Left lung (tissue), 10 donors: ENCODE data around the gene C19orf53. TPM values are rescaled to one million over a fixed set of nuclear protein-coding genes. Genes with fewer than 3 reads are reported as not detected.
A peak's percentile ranks its signal among the peaks of the same experiment; 100 is the strongest.

Source experiments
- ATAC-seq: fragments of 200-7000 bp; cut with Tn5 transposase; one replicate; pipeline ENCODE4 v1.9.1; 2020; ENCODE audit warnings: moderate library complexity
- DNase-seq, 4 donors: peaks; one replicate each; pipeline ENCODE4 v3.0.0-alpha.2; 2013 to 2020
- H3K27ac ChIP-seq, 2 donors: fragments of 200-600 bp; sonication (generic) in 1 of 2; one replicate each; pipeline versions ENCODE4 v1.5.0 to v1.8.0; 2020 to 2021
- H3K27me3 ChIP-seq, 2 donors: fragments of 200-600 bp; sonication (generic) in 1 of 2; one replicate each; pipeline versions ENCODE4 v1.5.0 to v1.8.0; 2020 to 2021
- H3K36me3 ChIP-seq, 2 donors: fragments of 200-600 bp; sonication (generic) in 1 of 2; one replicate each; pipeline versions ENCODE4 v1.5.0 to v1.8.0; 2020 to 2021
- H3K4me1 ChIP-seq, 2 donors: fragments of 200-600 bp; one replicate each; pipeline ENCODE4 v1.8.0; 2021
- H3K4me3 ChIP-seq, 2 donors: fragments of 200-600 bp; sonication (generic) in 1 of 2; one replicate each; pipeline versions ENCODE4 v1.5.0 to v1.8.0; 2020 to 2021; ENCODE audit warnings: mild to moderate bottlenecking in 1 of 2
- H3K9me3 ChIP-seq, 2 donors: fragments of 200-600 bp; sonication (generic) in 1 of 2; one replicate each; pipeline versions ENCODE4 v1.5.0 to v1.8.0; 2020 to 2021
- intact Hi-C, 2 donors: fragments of 100-400 bp; cut with DNase I; formaldehyde crosslinking; loops; one replicate each; pipeline versions ENCODE4 v1.11.2 to v1.14.2; 2022
- polyA plus RNA-seq, 6 donors: library from polyadenylated mRNA; unstranded; fragments of 120-200 nt; gene quantifications; one replicate each; pipeline ENCODE4 v1.2.1, GENCODE V29; 2013; ENCODE audit not compliant: insufficient read length in 6 of 6
- total RNA-seq, 2 donors: library from RNA; stranded (reverse); fragmentation: NEBNext Ultra II Directional; extraction: Animal tissue kit (Norgen Biotek cat#: 25700); gene quantifications; one replicate each; pipeline ENCODE4 v1.2.1, GENCODE V29; 2021
- TF ChIP-seq, protein P1 (sequence below), 2 donors: fragments of 200-600 bp; sonication (generic) in 1 of 2; IDR thresholded peaks; one replicate each; pipeline versions ENCODE4 v1.5.0 to v1.8.0; 2021; ENCODE audit warnings: antibody characterized with exemption in 2 of 2
- donor health status: DM: no; HTN: yes; CAD: no.
- donor health status: DM: no; HTN: no; CAD: no.

The C19orf53 gene
- total and polyA plus RNA-seq, 8 donors, result 64.8 to 116 (median 89.5) TPM

DNA sequence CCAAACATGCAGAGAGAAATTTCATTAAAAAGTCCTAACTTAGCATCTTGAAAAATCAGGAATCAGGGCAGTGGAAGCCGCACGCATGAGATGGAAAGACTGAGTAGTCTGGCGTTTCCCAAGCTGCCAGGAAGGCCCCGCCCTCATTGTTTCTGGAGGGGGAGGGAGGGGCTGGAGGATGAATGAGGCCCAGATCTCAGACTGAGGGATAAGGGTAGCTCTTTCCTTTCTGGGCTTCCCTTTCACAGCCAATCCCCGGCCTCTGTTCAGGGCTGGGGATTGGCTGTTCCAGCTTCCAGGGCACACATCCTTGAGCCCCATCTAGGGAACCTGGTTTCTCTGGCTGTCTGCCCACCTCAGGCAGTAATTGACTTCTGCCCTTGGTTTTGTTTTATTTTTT, 7.3 kb downstream of the C19orf53 start:
- ATAC-seq (peak; percentile 88), DNase-seq (peak in 2 of 4 donors; percentile 72 to 83)
- H3K27ac ChIP-seq, result peak overlapping the region; percentile 65 to 78
- no peaks in the 10 kb centered on the region for H3K27me3 ChIP-seq
- H3K36me3 ChIP-seq, result peaks cover 0 to 27% of the 10 kb centered on the region in 2 donors
- TF ChIP-seq, protein P1, sequence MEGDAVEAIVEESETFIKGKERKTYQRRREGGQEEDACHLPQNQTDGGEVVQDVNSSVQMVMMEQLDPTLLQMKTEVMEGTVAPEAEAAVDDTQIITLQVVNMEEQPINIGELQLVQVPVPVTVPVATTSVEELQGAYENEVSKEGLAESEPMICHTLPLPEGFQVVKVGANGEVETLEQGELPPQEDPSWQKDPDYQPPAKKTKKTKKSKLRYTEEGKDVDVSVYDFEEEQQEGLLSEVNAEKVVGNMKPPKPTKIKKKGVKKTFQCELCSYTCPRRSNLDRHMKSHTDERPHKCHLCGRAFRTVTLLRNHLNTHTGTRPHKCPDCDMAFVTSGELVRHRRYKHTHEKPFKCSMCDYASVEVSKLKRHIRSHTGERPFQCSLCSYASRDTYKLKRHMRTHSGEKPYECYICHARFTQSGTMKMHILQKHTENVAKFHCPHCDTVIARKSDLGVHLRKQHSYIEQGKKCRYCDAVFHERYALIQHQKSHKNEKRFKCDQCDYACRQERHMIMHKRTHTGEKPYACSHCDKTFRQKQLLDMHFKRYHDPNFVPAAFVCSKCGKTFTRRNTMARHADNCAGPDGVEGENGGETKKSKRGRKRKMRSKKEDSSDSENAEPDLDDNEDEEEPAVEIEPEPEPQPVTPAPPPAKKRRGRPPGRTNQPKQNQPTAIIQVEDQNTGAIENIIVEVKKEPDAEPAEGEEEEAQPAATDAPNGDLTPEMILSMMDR (IDR thresholded peaks at IDR 0.05), result no peak
- no peaks in the 10 kb centered on the region for H3K9me3 ChIP-seq
- intact Hi-C loops, result loop anchor here in 1 of 2 donors (5.0 kb wide), 1 partner anchor 81 kb away; no protein-coding TSS in a partner anchor
- no peak overlapping the region for H3K4me3 ChIP-seq
- peaks cover 3 to 37% of the 10 kb centered on the region in 2 donors for H3K4me1 ChIP-seq

DNA sequence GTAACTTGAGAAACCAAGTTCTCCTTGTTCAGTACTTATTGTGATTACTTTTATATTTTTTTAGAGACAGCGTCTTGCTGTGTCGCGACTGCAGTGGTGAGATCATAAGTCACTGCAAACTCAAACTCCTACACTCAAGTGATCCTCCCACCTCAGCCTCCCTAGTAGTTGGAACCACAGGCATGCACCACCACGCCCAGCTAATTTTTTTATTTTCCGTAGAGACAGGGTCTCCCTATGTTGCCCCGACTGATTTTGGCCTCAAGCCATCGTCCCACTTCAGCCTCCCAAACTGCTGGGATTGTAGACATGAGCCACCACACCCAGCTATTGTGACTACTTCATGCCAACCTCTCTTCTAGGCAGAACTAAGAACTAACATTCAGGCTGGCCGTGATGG, 8.3 kb downstream of the C19orf53 start:
- intact Hi-C loops, result loop anchor here in 1 of 2 donors (5.0 kb wide), 1 partner anchor 80 kb away; no protein-coding TSS in a partner anchor
- ATAC-seq (peak; percentile 10), DNase-seq (no peak)
- TF ChIP-seq, protein P1 (IDR thresholded peaks at IDR 0.05), result no peak
- Histone ChIP-seq H3K27me3 (no peaks in the 10 kb centered on the region), H3K9me3 (no peaks in the 10 kb centered on the region), H3K4me1 (peaks cover 3 to 46% of the 10 kb centered on the region in 2 donors), H3K27ac (peak overlapping the region; percentile 33 to 78), H3K4me3 (no peak overlapping the region), H3K36me3 (peaks cover 0 to 19% of the 10 kb centered on the region in 2 donors)

DNA sequence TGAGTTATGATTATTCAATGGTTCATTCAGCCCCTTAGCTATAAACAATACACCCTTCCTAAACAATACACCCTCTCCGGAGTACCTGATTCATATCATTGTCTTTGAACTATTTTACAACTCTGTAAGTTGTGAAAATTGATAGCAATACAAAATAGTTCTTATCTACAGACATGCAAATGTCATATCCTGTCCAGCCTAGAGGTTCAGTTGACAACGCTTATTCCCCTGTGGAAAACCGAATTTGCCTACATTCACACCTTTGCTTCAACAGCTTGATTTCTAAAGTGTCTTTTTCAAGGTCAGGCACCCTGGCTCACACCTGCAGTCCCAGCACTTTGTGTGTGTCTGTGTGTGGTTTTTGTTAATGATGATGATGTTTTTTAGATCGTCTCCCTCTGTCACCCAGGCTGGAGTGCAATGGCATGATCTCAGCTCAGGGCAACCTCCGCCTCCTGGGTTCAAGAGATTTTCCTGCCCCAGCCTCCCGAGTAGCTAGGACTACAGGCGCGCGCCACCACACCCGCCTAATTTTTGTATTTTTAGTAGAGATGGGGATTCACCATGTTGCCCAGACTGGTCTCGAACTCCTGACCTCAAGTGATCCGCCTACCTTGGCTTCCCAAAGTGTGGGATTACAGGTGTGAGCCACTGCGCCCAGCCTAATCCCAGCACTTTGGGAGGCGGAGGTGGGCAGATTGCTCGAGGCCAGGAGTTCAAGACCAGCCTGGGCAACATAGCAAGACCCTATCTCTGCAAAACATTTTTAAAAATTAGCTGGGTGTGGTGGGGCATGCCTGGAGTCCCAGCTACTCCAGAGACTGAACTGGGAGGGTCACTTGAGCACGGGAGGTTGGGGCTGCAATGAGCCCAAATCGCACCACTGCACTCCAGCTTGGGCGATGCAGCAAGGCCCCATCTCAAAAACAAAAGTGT, 9.6 kb downstream of the C19orf53 start:
- Histone ChIP-seq H3K4me1 (peaks cover 9 to 59% of the 10 kb centered on the region in 2 donors), H3K27me3 (no peaks in the 10 kb centered on the region), H3K4me3 (no peak overlapping the region), H3K27ac (no peak overlapping the region), H3K36me3 (peaks cover 0 to 6% of the 10 kb centered on the region in 2 donors), H3K9me3 (no peaks in the 10 kb centered on the region)
- intact Hi-C loops, result loop anchor here in 1 of 2 donors (5.0 kb wide), 1 partner anchor 78 kb away; no protein-coding TSS in a partner anchor
- no peak for DNase-seq
- ATAC-seq, result no peak
- TF ChIP-seq, protein P1 (IDR thresholded peaks at IDR 0.05), result no peak

DNA sequence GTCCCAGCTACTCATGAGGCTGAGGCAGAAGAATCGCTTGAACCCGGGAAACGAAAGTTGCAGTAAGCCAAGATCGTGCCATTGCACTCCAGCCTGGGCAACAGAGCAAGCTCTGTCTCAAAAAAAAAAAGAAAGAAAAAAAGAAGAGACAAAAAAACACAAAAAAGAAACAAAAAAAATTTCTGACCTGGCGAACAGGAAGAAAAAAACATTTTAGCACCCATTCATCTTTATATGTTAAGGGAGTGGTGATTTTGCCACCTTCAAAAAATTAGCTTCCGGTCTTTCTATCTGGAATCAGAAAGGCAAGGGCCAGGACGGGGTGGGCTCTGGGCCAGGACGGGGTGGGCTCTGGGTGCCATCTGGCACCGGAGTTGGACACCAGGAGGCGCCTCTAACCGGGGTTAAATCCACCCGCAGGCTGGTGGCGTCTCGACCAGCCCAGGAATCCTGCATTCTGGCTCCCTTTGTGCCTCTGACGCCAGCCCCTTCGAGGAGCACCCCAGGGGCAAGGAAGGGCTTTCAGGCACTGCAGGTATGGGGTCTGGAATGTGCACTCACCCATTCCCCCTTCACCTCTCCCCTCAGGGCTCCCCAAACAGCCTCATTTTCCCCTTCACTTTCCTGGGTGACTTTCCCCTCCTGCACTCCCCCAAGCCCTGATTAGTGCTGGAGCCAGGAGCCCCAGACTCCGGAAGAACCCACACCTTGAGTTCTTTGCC, 10.6 kb downstream of the C19orf53 start:
- Histone ChIP-seq H3K9me3 (no peaks in the 10 kb centered on the region), H3K27me3 (no peaks in the 10 kb centered on the region), H3K4me1 (peaks cover 13 to 69% of the 10 kb centered on the region in 2 donors), H3K27ac (peak overlapping the region in 1 of 2 donors; percentile 11), H3K36me3 (no peaks in the 10 kb centered on the region), H3K4me3 (no peak overlapping the region)
- peak; percentile 73 for ATAC-seq
- intact Hi-C loops, result loop anchor here in 1 of 2 donors (5.0 kb wide), 1 partner anchor 77 kb away; no protein-coding TSS in a partner anchor
- DNase-seq, result peak in 3 of 4 donors; percentile 74 to 92 (median 79)
- TF ChIP-seq, protein P1 (IDR thresholded peaks at IDR 0.05), result peak; percentile 61 to 76
